IMR-90 (cell line): ENCODE results near the gene IGSF3. TPM values are rescaled to one million over a fixed set of nuclear protein-coding genes. Genes with fewer than 3 reads are reported as not detected.

Experiments
- ATAC-seq: fragments of 200-7000 bp; cut with Tn5 transposase; 2 replicates; pipeline ENCODE4 v1.9.1; 2020; ENCODE audit warnings: low read depth, mild to moderate bottlenecking, moderate library complexity
- BruUV-seq: library from RNA; stranded (reverse); fragments of 400-500 nt; replicated peaks from 2 replicates; lab custom pipeline; 2021; lab: Mats Ljungman, UMichigan
- CTCF ChIA-PET: fragments of 300-600 bp; formaldehyde crosslinking; extraction: SDS; loops from one replicate; lab custom pipeline; 2021; ENCODE audit warnings: antibody characterized with exemption; lab: Yijun Ruan, JAX
- POLR2A ChIA-PET: fragments of 300-600 bp; sonication (Branson Sonifier 250); formaldehyde crosslinking; loops from one replicate; lab custom pipeline; 2022; ENCODE audit warnings: antibody characterized with exemption; ENCODE audit not compliant: unreplicated experiment; lab: Charles Lee
- DNase-seq: peaks from one replicate; pipeline ENCODE4 v3.0.0; 2013
- H2AFZ ChIP-seq: replicated peaks from 2 replicates; pipeline ENCODE3; 2013; ENCODE audit warnings: low read length, mild to moderate bottlenecking; ENCODE audit not compliant: poor library complexity
- H2AK5ac ChIP-seq: 2 replicates; pipeline ENCODE4 v1.6.1; 2013; ENCODE audit warnings: low read depth, low read length, inconsistent platforms
- H2AK9ac ChIP-seq: replicated peaks from 2 replicates; pipeline ENCODE3; 2013; ENCODE audit warnings: mild to moderate bottlenecking, low read depth, low read length, moderate library complexity; ENCODE audit not compliant: poor library complexity
- H2BK120ac ChIP-seq: 2 replicates; pipeline ENCODE4 v1.6.1; 2013; ENCODE audit warnings: low read depth, low read length, inconsistent platforms
- H2BK15ac ChIP-seq: 3 replicates; pipeline ENCODE4 v1.6.1; 2013; ENCODE audit warnings: low read depth, low read length, inconsistent platforms
- H2BK20ac ChIP-seq: 2 replicates; pipeline ENCODE4 v1.6.1; 2013; ENCODE audit warnings: low read depth, mild to moderate bottlenecking, inconsistent platforms, low read length, moderate library complexity
- H2BK5ac ChIP-seq: 2 replicates; pipeline ENCODE4 v1.6.1; 2013; ENCODE audit warnings: mild to moderate bottlenecking, low read depth, low read length, inconsistent platforms; ENCODE audit not compliant: poor library complexity, severe bottlenecking
- H3K14ac ChIP-seq: replicated peaks from 2 replicates; pipeline ENCODE4 v1.6.1; 2013; ENCODE audit warnings: low read depth, low read length, inconsistent platforms
- H3K18ac ChIP-seq: 2 replicates; pipeline ENCODE4 v1.6.1; 2013; ENCODE audit warnings: low read depth, low read length, control low read depth
- H3K23ac ChIP-seq: 2 replicates; pipeline ENCODE4 v1.6.1; 2013; ENCODE audit warnings: low read depth, low read length, inconsistent platforms
- H3K27ac ChIP-seq: 2 replicates; pipeline ENCODE4 v1.5.1; 2013; ENCODE audit warnings: mild to moderate bottlenecking, control low read depth, low read length; ENCODE audit not compliant: insufficient read depth
- H3K27me3 ChIP-seq: 2 replicates; pipeline ENCODE4 v1.6.1; 2013; ENCODE audit warnings: low read length; ENCODE audit not compliant: control insufficient read depth, insufficient read depth
- H3K36me3 ChIP-seq: 2 replicates; pipeline ENCODE4 v1.6.1; 2013; ENCODE audit warnings: low read length, mixed read lengths; ENCODE audit not compliant: control insufficient read depth, insufficient read depth
- H3K4ac ChIP-seq: 2 replicates; pipeline ENCODE4 v1.6.1; 2013; ENCODE audit warnings: low read depth, low read length, inconsistent platforms
- H3K4me1 ChIP-seq: 2 replicates; pipeline ENCODE4 v1.6.1; 2013; ENCODE audit warnings: low read length, mixed read lengths; ENCODE audit not compliant: control insufficient read depth, insufficient read depth
- H3K4me2 ChIP-seq: 2 replicates; pipeline ENCODE4 v1.6.1; 2013; ENCODE audit warnings: low read depth, mild to moderate bottlenecking, control low read depth, low read length, moderate library complexity
- H3K4me3 ChIP-seq: 2 replicates; pipeline ENCODE4 v1.5.1; 2013; ENCODE audit warnings: low read depth, mild to moderate bottlenecking, control low read depth, low read length, moderate library complexity; ENCODE audit not compliant: insufficient read depth
- H3K56ac ChIP-seq: 2 replicates; pipeline ENCODE4 v1.6.1; 2013; ENCODE audit warnings: low read length, inconsistent platforms; ENCODE audit not compliant: insufficient read depth; ENCODE audit errors: extremely low read depth
- H3K79me1 ChIP-seq, 2 experiments: 2 replicates each; pipeline ENCODE4 v1.6.1; 2013; ENCODE audit warnings: low read length in 2 of 2, inconsistent platforms in 1 of 2, low read depth in 1 of 2
- H3K9ac ChIP-seq: 2 replicates; pipeline ENCODE4 v1.6.1; 2013; ENCODE audit warnings: low read depth, low read length, control low read depth
- H3K9me1 ChIP-seq: 2 replicates; pipeline ENCODE4 v1.6.1; 2013; ENCODE audit warnings: low read length, inconsistent platforms; ENCODE audit not compliant: insufficient read depth
- H3K9me3 ChIP-seq: 2 replicates; pipeline ENCODE4 v1.6.1; 2013; ENCODE audit warnings: low read length; ENCODE audit not compliant: control insufficient read depth, insufficient read depth
- H4K20me1 ChIP-seq: 2 replicates; pipeline ENCODE4 v1.6.1; 2013; ENCODE audit warnings: low read length, inconsistent platforms; ENCODE audit not compliant: insufficient read depth
- H4K5ac ChIP-seq: 2 replicates; pipeline ENCODE4 v1.6.1; 2013; ENCODE audit warnings: mild to moderate bottlenecking, low read depth, low read length, control low read depth
- H4K8ac ChIP-seq, 2 experiments: 2 replicates each; pipeline ENCODE4 v1.6.1; 2013; ENCODE audit warnings: low read depth in 2 of 2, low read length in 2 of 2, control low read depth in 1 of 2, inconsistent platforms in 1 of 2
- H4K91ac ChIP-seq: 2 replicates; pipeline ENCODE4 v1.6.1; 2013; ENCODE audit warnings: low read depth, low read length, inconsistent platforms; ENCODE audit not compliant: insufficient read depth
- BHLHE40 ChIP-seq: fragments of 150-350 bp; IDR thresholded peaks from 2 replicates; pipeline ENCODE4 v1.6.1; 2016; ENCODE audit warnings: mild to moderate bottlenecking, low read depth, low read length
- CEBPB ChIP-seq: IDR thresholded peaks from 2 replicates; pipeline ENCODE4 v1.6.1; 2012; ENCODE audit warnings: low read depth, low read length, improper control_type of control experiment
- CHD1 ChIP-seq: IDR thresholded peaks from 2 replicates; pipeline ENCODE4 v1.6.1; 2012; ENCODE audit warnings: low read depth, low read length, improper control_type of control experiment
- MAFK ChIP-seq: IDR thresholded peaks from 2 replicates; pipeline ENCODE4 v1.6.1; 2012; ENCODE audit warnings: low read depth, low read length, improper control_type of control experiment
- MAZ ChIP-seq: IDR thresholded peaks from 2 replicates; pipeline ENCODE4 v1.6.1; 2012; ENCODE audit warnings: low read depth, mild to moderate bottlenecking, low read length, improper control_type of control experiment, moderate library complexity, borderline replicate concordance
- MXI1 ChIP-seq: IDR thresholded peaks from 2 replicates; pipeline ENCODE4 v1.6.1; 2012; ENCODE audit warnings: low read depth, mild to moderate bottlenecking, low read length, moderate library complexity, borderline replicate concordance
- NFE2L2 ChIP-seq: fragments of 150-350 bp; IDR thresholded peaks from 2 replicates; pipeline ENCODE4 v1.6.1; 2016; ENCODE audit warnings: low read depth, mild to moderate bottlenecking, low read length
- POLR2A ChIP-seq: IDR thresholded peaks from 2 replicates; pipeline ENCODE4 v1.6.1; 2012; ENCODE audit warnings: mild to moderate bottlenecking, low read depth, low read length
- RAD21 ChIP-seq: IDR thresholded peaks from 2 replicates; pipeline ENCODE4 v1.6.1; 2012; ENCODE audit warnings: low read length, improper control_type of control experiment
- RCOR1 ChIP-seq: IDR thresholded peaks from 2 replicates; pipeline ENCODE4 v1.6.1; 2012; ENCODE audit warnings: mild to moderate bottlenecking, low read length, improper control_type of control experiment; ENCODE audit not compliant: insufficient replicate concordance
- RFX5 ChIP-seq: IDR thresholded peaks from 2 replicates; pipeline ENCODE4 v1.8.0; 2012; ENCODE audit warnings: low read depth, mild to moderate bottlenecking, low read length, moderate library complexity
- SMC3 ChIP-seq: fragments of 150-350 bp; IDR thresholded peaks from 2 replicates; pipeline ENCODE4 v1.6.1; 2016; ENCODE audit warnings: low read depth, mild to moderate bottlenecking, antibody characterized with exemption, low read length, moderate library complexity
- USF2 ChIP-seq: fragments of 150-350 bp; IDR thresholded peaks from 2 replicates; pipeline ENCODE4 v1.6.1; 2017; ENCODE audit warnings: mild to moderate bottlenecking, antibody characterized with exemption, low read length, low read depth
- WGBS, 2 experiments: methylation state at CpG; one replicate each; pipeline versions ENCODE4 v1.1.5 to v1.1.7; 2013; ENCODE audit warnings: missing lambda C conversion rate in 2 of 2; ENCODE audit not compliant: insufficient read length in 1 of 2; ENCODE audit errors: extremely low coverage in 2 of 2; 5-methylcytosine and 5-hydroxymethylcytosine counted together
- dilution Hi-C: fragments of 300-500 bp; cut with HindIII; formaldehyde crosslinking; loops from one replicate; pipeline ENCODE4 v1.14.3; 2018; ENCODE audit warnings: low sequenced_read_pairs; ENCODE audit not compliant: unreplicated experiment
- in situ Hi-C: fragments of 300-500 bp; cut with MboI; formaldehyde crosslinking; loops from 3 replicates; pipeline ENCODE4 v1.14.3; 2019; ENCODE audit warnings: low sequenced_read_pairs, inconsistent platforms, mixed read lengths
- intact Hi-C: fragments of 100-400 bp; cut with micrococcal nuclease; formaldehyde crosslinking; loops from 2 replicates; pipeline ENCODE4 v1.10.0; 2022
- polyA plus RNA-seq, 3 experiments: library from polyadenylated mRNA; depleted of rRNA; stranded (reverse); fragments of >200 nt; gene quantifications; 2 replicates each; pipeline ENCODE4 v1.2.3, GENCODE V29; 2012; ENCODE audit warnings: low replicate concordance in 1 of 3
- total RNA-seq: library from RNA; depleted of rRNA; stranded (reverse); fragments of >200 nt; gene quantifications from 2 replicates; pipeline ENCODE4 v1.2.3, GENCODE V29; 2012
- TF ChIP-seq, protein P1 (sequence below): fragments of 150-350 bp; IDR thresholded peaks from 2 replicates; pipeline ENCODE4 v1.6.1; 2016; ENCODE audit warnings: low read depth, mild to moderate bottlenecking, low read length, moderate library complexity, borderline replicate concordance
- TF ChIP-seq, protein P2 (sequence below): conservative IDR thresholded peaks from 2 replicates; pipeline ENCODE4 v1.5.1; 2012; ENCODE audit warnings: mild to moderate bottlenecking, low read depth, low read length, improper control_type of control experiment

Gene IGSF3
- total and polyA plus RNA-seq, 2 of the 4 experiments (the other 2 are of a cell fraction): under 0.01 to 0.02 TPM

DNA sequence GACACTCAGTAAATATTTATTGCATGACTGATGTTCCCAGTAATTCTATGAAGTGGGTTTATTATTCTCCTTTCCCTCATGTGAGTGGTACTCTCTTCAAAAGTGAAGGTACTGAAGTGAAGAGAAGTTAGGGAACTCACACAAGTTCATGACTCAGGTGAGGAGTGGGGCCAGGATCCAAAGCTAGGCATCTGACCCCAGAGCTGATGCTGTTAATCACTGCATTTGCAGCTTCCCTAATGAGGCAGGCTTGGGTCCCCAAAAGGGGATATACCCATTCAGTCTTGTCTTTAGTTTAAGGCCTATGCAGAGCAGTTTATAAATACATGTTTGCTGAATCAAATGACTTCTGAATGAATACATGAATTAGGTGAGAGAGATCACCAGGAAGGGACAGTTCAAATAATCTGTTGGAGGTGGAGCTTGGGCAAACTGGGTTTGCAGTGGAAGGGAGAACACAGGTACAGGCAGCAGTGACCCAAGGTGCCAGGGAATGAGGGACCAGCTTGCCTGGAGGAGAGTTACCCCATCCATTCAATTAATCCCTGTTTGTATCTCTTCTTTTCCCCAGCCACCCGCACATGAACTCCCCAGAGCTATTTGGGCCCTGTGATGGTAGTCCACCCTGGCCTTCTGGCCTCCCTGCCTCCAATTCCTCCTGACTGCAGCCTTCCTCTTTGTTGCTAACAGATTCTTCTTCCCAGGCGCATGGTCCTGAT lies 98.7 kb downstream of the IGSF3 start:
- Histone ChIP-seq H4K5ac (no peak overlapping the region), H2BK5ac (no peak overlapping the region), H3K56ac (no peak overlapping the region), H3K4ac (no peak overlapping the region), H3K4me1 (peaks cover 2% of the 10 kb centered on the region; the same call in 1 of the 2 replicates), H4K20me1 (no peaks in the 10 kb centered on the region), H2BK15ac (no peak overlapping the region), H3K9me3 (no peaks in the 10 kb centered on the region), H3K4me2 (no peak overlapping the region), H3K23ac (no peak overlapping the region), H2AFZ (no peak overlapping the region), H3K27me3 (peaks cover 10% of the 10 kb centered on the region), H3K18ac (no peak overlapping the region), H2AK9ac (no peak overlapping the region), H3K14ac (no peak overlapping the region), H3K9ac (no peak overlapping the region), H3K27ac (no peak overlapping the region), H2AK5ac (no peak overlapping the region), H2BK20ac (no peak overlapping the region), H4K8ac (no peak overlapping the region), H3K36me3 (no peaks in the 10 kb centered on the region), H3K79me1 (0 out of 4 replicates have a peak, but pooled peaks cover 0 to 2% of the 10 kb centered on the region in 2 experiments), H3K9me1 (peaks cover 5% of the 10 kb centered on the region; the same call in 1 of the 2 replicates), H3K4me3 (no peak overlapping the region), H4K91ac (no peak overlapping the region), H2BK120ac (no peak overlapping the region)
- dilution Hi-C loops (no loop called here), intact Hi-C loops (no loop called here), in situ Hi-C loops (no loop called here)
- DNase-seq (no peak), ATAC-seq (no peak)
- no TSS peak for BruUV-seq
- ChIA-PET CTCF (interaction anchor here (0.6 kb wide), 1 partner anchor 457 kb away, joined by 4 read pairs; no protein-coding TSS in a partner anchor), POLR2A (no interaction called here)
- 100% methylated on average over 1 of the region's 2 CpGs; no CpG with 5 or more reads in 1 of the 2 experiments for WGBS, 2 experiments
- TF ChIP-seq, protein P1, sequence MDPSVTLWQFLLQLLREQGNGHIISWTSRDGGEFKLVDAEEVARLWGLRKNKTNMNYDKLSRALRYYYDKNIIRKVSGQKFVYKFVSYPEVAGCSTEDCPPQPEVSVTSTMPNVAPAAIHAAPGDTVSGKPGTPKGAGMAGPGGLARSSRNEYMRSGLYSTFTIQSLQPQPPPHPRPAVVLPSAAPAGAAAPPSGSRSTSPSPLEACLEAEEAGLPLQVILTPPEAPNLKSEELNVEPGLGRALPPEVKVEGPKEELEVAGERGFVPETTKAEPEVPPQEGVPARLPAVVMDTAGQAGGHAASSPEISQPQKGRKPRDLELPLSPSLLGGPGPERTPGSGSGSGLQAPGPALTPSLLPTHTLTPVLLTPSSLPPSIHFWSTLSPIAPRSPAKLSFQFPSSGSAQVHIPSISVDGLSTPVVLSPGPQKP: no peak
- TF ChIP-seq RFX5: no peak
- no peak for TF ChIP-seq CEBPB
- TF ChIP-seq MXI1: no peak
- TF ChIP-seq RAD21: no peak
- TF ChIP-seq MAFK: no peak
- TF ChIP-seq MAZ: no peak
- no peak for TF ChIP-seq USF2
- TF ChIP-seq SMC3: no peak
- no peak for TF ChIP-seq POLR2A
- no peak for TF ChIP-seq BHLHE40
- TF ChIP-seq RCOR1: no peak
- no peak for TF ChIP-seq NFE2L2
- TF ChIP-seq CHD1: no peak
- TF ChIP-seq, protein P2, sequence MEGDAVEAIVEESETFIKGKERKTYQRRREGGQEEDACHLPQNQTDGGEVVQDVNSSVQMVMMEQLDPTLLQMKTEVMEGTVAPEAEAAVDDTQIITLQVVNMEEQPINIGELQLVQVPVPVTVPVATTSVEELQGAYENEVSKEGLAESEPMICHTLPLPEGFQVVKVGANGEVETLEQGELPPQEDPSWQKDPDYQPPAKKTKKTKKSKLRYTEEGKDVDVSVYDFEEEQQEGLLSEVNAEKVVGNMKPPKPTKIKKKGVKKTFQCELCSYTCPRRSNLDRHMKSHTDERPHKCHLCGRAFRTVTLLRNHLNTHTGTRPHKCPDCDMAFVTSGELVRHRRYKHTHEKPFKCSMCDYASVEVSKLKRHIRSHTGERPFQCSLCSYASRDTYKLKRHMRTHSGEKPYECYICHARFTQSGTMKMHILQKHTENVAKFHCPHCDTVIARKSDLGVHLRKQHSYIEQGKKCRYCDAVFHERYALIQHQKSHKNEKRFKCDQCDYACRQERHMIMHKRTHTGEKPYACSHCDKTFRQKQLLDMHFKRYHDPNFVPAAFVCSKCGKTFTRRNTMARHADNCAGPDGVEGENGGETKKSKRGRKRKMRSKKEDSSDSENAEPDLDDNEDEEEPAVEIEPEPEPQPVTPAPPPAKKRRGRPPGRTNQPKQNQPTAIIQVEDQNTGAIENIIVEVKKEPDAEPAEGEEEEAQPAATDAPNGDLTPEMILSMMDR: no peak
